ENCODE results near the gene PRPF38A. TPM values are rescaled to one million over a fixed set of nuclear protein-coding genes. Genes with fewer than 3 reads are reported as not detected.

The PRPF38A gene
- total RNA-seq = 6.2 and 7.7 TPM in 2 replicates

GRCh38 chr1:52404116-52404974 lies at the start of gene PRPF38A, which contains the start of gene ORC1:
Gene PRPF38A (plus strand): TSS chr1:52404602. CDS start chr1:52404750, 148 bp downstream.
Gene ORC1 (minus strand): TSS chr1:52404423. CDS start chr1:52402223, 2,200 bp downstream.
- DNase-seq (ENCODE audit: insufficient read length, low spot score, missing footprints) = peak; percentile 90
- Histone ChIP-seq H3K4me3 (ENCODE audit: insufficient read depth, low read length) (peak within 1 kb of the TSS; percentile 83), H3K27me3 (ENCODE audit: insufficient read depth, low read length) (no peaks in the 10 kb centered on the region), H3K36me3 (ENCODE audit: insufficient read depth, low read length) (peaks cover 26% of the 10 kb centered on the region), H3K27ac (ENCODE audit: low read depth, low read length) (peak within 1 kb of the TSS; percentile 97), H3K79me2 (ENCODE audit: insufficient read depth, low read length) (peaks cover 40% of the 10 kb centered on the region), H4K20me1 (ENCODE audit: insufficient read depth, low read length) (no peaks in the 10 kb centered on the region), H3K9me3 (ENCODE audit: low read depth, low read length) (no peaks in the 10 kb centered on the region), H2AFZ (ENCODE audit: low read length) (peak within 1 kb of the TSS; percentile 97), H3K4me2 (ENCODE audit: insufficient read depth, low read length) (peak within 1 kb of the TSS; percentile 95), H3K4me1 (ENCODE audit: insufficient read depth, low read length) (peaks cover 15% of the 10 kb centered on the region)
- TF ChIP-seq CTCF (IDR thresholded peaks at IDR 0.05; ENCODE audit: extremely low read depth, low read depth, low read length) = peak; percentile 69

- Histone ChIP-seq H3K27ac (ENCODE audit: low read depth, low read length) (no peak overlapping the region), H4K20me1 (ENCODE audit: insufficient read depth, low read length) (no peaks in the 10 kb centered on the region), H3K4me2 (ENCODE audit: insufficient read depth, low read length) (no peak overlapping the region), H3K36me3 (ENCODE audit: insufficient read depth, low read length) (peaks cover 75% of the 10 kb centered on the region), H3K27me3 (ENCODE audit: insufficient read depth, low read length) (no peaks in the 10 kb centered on the region), H3K9me3 (ENCODE audit: low read depth, low read length) (no peaks in the 10 kb centered on the region), H3K79me2 (ENCODE audit: insufficient read depth, low read length) (no peaks in the 10 kb centered on the region), H3K4me3 (ENCODE audit: insufficient read depth, low read length) (no peak overlapping the region), H3K4me1 (ENCODE audit: insufficient read depth, low read length) (peaks cover 8% of the 10 kb centered on the region), H2AFZ (ENCODE audit: low read length) (no peak overlapping the region)
- DNase-seq (ENCODE audit: insufficient read length, low spot score, missing footprints) = peak; percentile 64
- no peak for TF ChIP-seq CTCF (IDR thresholded peaks at IDR 0.05; ENCODE audit: extremely low read depth, low read depth, low read length)
These were observed 49.0 kb upstream of the PRPF38A start for GRCh38 chr1:52355436-52355835.

GRCh38 chr1:52355847-52356505 lies 48.4 kb upstream of the PRPF38A start:
- TF ChIP-seq CTCF (IDR thresholded peaks at IDR 0.05; ENCODE audit: extremely low read depth, low read depth, low read length) = no peak
- no peaks in the 10 kb centered on the region for H3K9me3 ChIP-seq (ENCODE audit: low read depth, low read length)
- H3K4me3 ChIP-seq (ENCODE audit: insufficient read depth, low read length) = no peak overlapping the region
- H3K4me2 ChIP-seq (ENCODE audit: insufficient read depth, low read length) = no peak overlapping the region
- no peak overlapping the region for H2AFZ ChIP-seq (ENCODE audit: low read length)
- no peaks in the 10 kb centered on the region for H4K20me1 ChIP-seq (ENCODE audit: insufficient read depth, low read length)
- peaks cover 4% of the 10 kb centered on the region for H3K4me1 ChIP-seq (ENCODE audit: insufficient read depth, low read length)
- H3K27me3 ChIP-seq (ENCODE audit: insufficient read depth, low read length) = no peaks in the 10 kb centered on the region
- peak; percentile 45 for DNase-seq (ENCODE audit: insufficient read length, low spot score, missing footprints)
- no peaks in the 10 kb centered on the region for H3K79me2 ChIP-seq (ENCODE audit: insufficient read depth, low read length)
- H3K36me3 ChIP-seq (ENCODE audit: insufficient read depth, low read length) = peaks cover 80% of the 10 kb centered on the region
- H3K27ac ChIP-seq (ENCODE audit: low read depth, low read length) = no peak overlapping the region

Measured in osteoblast (primary cell).